ENCODE measurements around the gene CTRB1. TPM values are rescaled to one million over a fixed set of nuclear protein-coding genes. Genes with fewer than 3 reads are reported as not detected.

The CTRB1 gene
- total RNA-seq, 1 experiment from 2014 or later, result 5.6 TPM

GRCh38 chr16:75224306-75225082, 5.7 kb downstream of the CTRB1 start:
- no peak overlapping the region for H3K4me2 ChIP-seq (ENCODE audit: low read length)
- H3K4me1 ChIP-seq (ENCODE audit: control insufficient read depth in 1 of 2, insufficient read depth in 2 of 2, low read length in 2 of 2), result no peaks in the 10 kb centered on the region
- H3K27ac ChIP-seq (ENCODE audit: low read depth, low read length), result no peak overlapping the region
- H3K4me3 ChIP-seq (replicated peaks in 1 of 2; ENCODE audit: low read depth in 1 of 2, low read length in 2 of 2), result no peak overlapping the region
- H3K36me3 ChIP-seq (ENCODE audit: control insufficient read depth in 1 of 2, insufficient read depth in 2 of 2, low read length in 2 of 2), result peaks cover 0 to 2% of the 10 kb centered on the region in 2 experiments; a peak in 1 of 4 replicates
- BruUV-seq (replicated peaks), result no TSS peak
- CTCF ChIA-PET, result no interaction called here
- no peaks in the 10 kb centered on the region for H3K9me2 ChIP-seq (ENCODE audit: insufficient read depth)
- no peaks in the 10 kb centered on the region for H4K20me1 ChIP-seq (ENCODE audit: insufficient read depth)
- no peak overlapping the region for H3K9ac ChIP-seq (ENCODE audit: low read length)
- no peaks in the 10 kb centered on the region for H3K27me3 ChIP-seq (ENCODE audit: insufficient read depth, low read length)
- ATAC-seq (no peak), DNase-seq (ENCODE audit: low read depth, low spot score) (no peak)
- no peak overlapping the region for H2AFZ ChIP-seq (ENCODE audit: low read depth, low read length, poor library complexity, severe bottlenecking)
- intact Hi-C loops (cut with micrococcal nuclease), result loop anchor here (2.0 kb wide), 1 partner anchor 14 kb away; no protein-coding TSS in a partner anchor
- POLR2A ChIA-PET, result interaction anchor here (1.6 kb wide), 1 partner anchor 18 kb away, joined by 4 read pairs; the partner anchor contains the start of gene CTRB2
- RAD21 ChIA-PET (ENCODE audit: low non-redundant PET in 1 of 2, low total read pairs in 2 of 2, uncharacterized antibody in 2 of 2, unreplicated experiment in 2 of 2), result no interaction called here
- H3K9me3 ChIP-seq (ENCODE audit: control insufficient read depth in 1 of 2, insufficient read depth in 1 of 2, low read depth in 1 of 2, low read length in 2 of 2), result no peaks in the 10 kb centered on the region
- no peaks in the 10 kb centered on the region for H3K79me2 ChIP-seq (ENCODE audit: insufficient read depth, low read length)
- TF ChIP-seq CBX3 (IDR thresholded peaks at IDR 0.05; ENCODE audit: low read depth) (no peak), ZFX (IDR thresholded peaks at IDR 0.05) (no peak), REST (IDR thresholded peaks at IDR 0.05; ENCODE audit: low read depth) (no peak), ZBTB33 (IDR thresholded peaks at IDR 0.05; ENCODE audit: extremely low read depth, insufficient replicate concordance, low read length) (no peak), SRF (IDR thresholded peaks at IDR 0.05; ENCODE audit: low read depth) (no peak), MAX (IDR thresholded peaks at IDR 0.05) (no peak), POLR2A (IDR thresholded peaks at IDR 0.05; ENCODE audit: borderline replicate concordance, extremely low read depth, insufficient read depth, insufficient read length) (no peak), RAD21 (IDR thresholded peaks at IDR 0.05; ENCODE audit: low read depth) (no peak), SP1 (IDR thresholded peaks at IDR 0.05; ENCODE audit: low read depth) (no peak), CTCF (IDR thresholded peaks at IDR 0.05 in 2 of 3, conservative IDR thresholded peaks at IDR 0.05 in 1 of 3; ENCODE audit: borderline replicate concordance in 1 of 3, insufficient read depth in 1 of 3, low read depth in 2 of 3, low read length in 2 of 3) (no peak), FOSL1 (IDR thresholded peaks at IDR 0.05; ENCODE audit: low read depth) (no peak), ATF3 (IDR thresholded peaks at IDR 0.05) (no peak), CEBPB (IDR thresholded peaks at IDR 0.05; ENCODE audit: low read depth) (no peak), TCF7L2 (IDR thresholded peaks at IDR 0.05; ENCODE audit: borderline replicate concordance, extremely low read depth, insufficient read depth, insufficient read length) (no peak), JUND (IDR thresholded peaks at IDR 0.05) (no peak), EZH2phosphoT487 (IDR thresholded peaks at IDR 0.05; ENCODE audit: borderline replicate concordance) (no peak), ELF1 (IDR thresholded peaks at IDR 0.05; ENCODE audit: borderline replicate concordance, low read depth) (no peak), EZH2 (IDR thresholded peaks at IDR 0.05) (no peak)
